HK-2 (cell line): Measurements from ENCODE around the gene RNF207.

Experiments
- DNase-seq: peaks from one replicate; pipeline ENCODE4 v3.0.0-alpha.2; 2018; ENCODE audit not compliant: unreplicated experiment

RNF207 gene

GRCh38 chr1:6174621-6175410 lies 31.1 kb upstream of the RNF207 start:
- DNase-seq, result no peak

DNA sequence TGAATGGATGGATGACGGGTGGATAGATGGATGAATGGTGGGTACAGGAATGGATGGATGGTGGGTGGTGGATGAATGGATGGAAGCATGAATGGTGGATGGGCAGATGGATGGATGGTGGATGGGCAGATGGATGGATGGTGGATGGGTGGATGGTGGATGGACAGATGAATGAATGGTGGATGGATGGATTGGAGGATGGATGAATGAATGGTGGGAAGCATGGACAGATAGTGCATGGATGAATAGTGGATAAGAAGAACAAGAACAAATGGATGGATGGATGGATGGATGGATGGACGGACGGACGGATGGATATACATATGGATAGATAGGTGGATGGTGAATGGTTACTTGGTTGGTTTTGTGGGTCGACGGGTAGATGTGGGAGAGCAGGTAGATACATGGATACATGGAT lies 30.5 kb upstream of the RNF207 start:
- DNase-seq, result no peak

DNA sequence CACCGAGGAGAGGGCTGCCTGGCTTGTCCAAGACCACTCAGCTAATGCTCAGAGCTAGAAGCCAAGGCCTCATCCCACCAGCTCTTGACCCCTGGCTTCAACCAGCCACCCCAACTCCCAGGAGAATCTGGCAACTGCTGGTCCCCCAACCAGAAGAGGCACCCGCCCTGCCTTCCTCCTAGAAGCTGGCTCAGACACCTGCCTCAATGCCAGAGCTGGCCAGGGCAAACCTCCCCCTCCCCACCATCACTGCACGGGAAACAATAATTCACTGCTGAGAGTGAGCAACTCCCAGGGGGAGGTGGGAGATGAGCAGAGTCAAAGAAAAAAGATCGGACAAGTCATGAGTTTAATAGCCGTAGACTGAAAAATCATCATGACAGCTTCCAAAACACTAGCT lies 29.1 kb upstream of the RNF207 start:
- DNase-seq, result no peak

DNA sequence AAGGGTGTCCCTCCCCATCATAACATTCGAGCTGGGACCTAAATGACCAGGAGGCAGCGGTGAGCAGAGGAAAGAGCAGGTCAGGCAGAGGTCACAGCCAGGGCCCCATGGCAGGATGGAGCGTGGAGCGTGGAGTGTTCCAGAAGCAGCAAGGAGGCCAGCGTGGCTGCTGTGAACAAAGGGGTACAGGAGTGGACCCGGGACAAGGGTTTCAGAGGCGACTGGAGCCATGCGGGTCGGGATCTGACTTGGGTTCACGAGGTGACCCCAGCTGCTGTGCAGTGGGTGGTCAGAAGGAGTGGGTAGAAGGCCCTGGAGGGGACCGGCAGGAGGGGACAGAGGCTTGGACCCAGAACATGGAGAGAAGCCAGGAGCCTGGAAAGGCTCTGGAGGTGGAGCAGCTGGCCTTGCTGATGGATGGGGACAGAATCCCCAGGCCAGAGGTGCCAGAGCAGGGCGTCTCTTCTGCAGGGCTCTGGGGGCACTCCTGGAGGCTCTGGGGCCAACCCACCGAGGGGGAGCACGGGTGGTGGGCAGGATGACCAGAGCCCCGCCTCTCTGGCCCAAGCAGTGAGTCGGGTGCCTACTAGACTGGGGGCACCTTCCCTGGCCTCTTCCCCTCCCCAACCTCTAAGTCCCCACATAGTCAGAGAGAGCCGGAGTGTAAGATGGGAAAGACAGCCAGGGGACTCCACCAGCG lies 28.1 kb upstream of the RNF207 start:
- DNase-seq, result no peak

DNA sequence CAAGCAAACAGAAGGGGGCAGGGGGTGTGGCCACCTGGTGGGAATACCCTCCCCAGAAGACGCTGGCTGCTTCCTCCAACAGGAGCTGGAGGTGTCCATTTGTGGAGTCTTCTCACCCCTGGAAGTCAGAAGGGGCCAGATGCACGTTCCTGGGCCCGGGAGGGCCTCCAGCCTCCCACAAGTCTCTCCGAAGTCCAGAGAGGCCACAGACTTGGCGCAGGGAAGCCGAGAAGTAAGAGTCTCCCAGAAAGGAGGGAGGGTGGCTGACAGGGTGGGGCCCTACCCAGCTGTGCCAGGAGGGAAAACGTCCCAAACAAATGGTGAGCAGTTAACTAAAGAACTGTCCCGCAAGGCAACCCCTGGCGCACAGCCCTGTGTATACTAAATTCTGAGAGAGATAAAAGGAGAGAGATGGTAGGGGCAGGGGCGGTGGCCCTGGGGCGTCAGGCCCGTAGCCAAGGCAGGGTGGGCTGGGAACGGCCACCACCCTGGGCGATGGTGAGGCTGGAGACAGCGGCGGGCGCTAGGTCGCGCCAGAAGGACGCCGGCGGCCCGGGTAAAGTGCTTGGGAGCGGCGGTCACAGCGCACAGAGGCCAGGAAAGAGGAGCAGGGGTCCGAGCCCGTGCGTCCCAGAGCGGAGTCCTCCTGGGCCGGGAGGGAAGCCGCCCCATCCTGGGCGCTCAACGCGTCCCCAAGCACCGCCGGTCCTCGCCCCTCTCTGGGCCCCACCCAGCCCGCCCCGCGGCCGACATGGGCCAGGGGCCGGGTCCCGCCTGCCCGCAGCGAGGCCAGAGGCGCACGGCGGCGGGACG lies 27.0 kb upstream of the RNF207 start:
- DNase-seq, result no peak

DNA sequence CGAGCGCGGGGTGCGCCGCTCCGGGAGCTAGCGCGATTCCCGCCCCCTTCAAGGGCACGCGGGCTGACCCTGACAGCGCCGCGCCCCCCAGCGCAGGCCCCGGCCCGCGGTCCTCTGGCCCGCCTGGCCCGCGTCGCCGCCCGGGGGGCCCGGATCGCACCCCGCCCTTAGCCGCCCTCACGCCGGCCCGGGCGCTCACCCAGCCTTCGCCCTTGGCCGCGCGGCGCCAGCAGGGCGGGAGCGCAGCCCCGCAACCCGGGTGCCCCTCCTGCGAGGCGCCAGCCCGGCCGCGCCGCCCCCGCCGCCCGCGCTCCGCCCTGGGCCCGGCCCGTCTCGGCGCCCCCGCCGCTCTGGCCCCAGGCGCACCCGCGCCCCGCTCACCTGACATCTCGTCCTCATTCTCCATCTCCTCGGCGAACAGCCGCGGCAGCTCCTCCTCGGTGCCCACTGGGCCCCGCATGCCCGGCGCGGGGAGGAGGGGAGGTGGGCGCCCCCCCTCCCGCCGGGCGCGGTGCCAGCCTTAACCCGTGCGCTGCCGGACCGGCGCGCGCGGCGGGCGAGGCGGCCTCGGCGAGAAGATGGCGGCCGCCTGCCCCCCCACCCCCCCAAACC lies 26.2 kb upstream of the RNF207 start:
- no peak for DNase-seq

DNA sequence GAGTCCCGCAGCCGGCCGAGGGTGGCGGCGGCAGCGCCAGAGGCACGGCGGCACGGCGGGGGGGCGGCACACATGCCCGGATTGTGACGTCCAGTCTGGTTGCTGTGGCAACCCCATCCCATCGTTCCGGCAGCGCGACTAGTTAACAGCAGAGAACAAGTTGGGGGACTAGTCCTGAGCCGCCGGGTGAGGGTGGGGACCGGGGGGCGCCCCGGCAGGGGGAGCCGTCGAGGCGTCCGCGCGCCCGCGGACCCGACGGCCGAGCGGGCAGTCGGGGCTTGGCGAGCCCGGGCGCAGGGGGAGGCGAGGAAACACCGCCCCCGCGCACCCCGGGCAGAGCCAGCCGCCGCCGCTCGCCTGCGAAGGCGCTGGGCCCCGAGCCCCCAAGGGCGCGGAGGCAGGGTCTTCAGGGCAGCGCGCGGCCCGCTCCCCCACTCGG lies 25.6 kb upstream of the RNF207 start, which contains the start of gene CHD5:
Gene CHD5, minus strand, starts transcription at position 54 of the 439 bp plus-strand sequence. CDS start 298 bp downstream, outside the sequence.
- no peak for DNase-seq

GRCh38 chr1:6180707-6181311 lies 25.1 kb upstream of the RNF207 start:
- DNase-seq, result no peak

DNA sequence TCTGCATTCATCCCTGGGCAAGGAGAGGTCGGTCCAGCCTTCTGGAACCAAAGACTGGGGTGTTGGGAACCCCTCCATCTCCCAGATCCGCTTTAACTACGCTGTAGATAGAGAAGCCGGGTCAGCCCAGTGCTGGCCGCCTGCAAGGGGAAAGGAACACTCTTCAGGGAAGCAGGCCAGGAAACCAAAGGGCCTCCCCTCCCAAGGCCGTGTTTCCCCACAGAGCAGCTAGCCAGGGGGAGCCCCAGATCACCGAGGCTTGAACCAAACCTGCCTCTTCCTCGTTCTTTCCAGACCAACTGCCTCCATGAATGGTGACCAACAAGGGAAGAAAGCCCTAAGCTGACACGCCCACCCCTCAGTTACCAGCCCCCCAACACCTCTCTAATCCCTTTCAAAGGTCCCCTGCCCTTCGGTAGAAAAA lies 24.6 kb upstream of the RNF207 start:
- no peak for DNase-seq

DNA sequence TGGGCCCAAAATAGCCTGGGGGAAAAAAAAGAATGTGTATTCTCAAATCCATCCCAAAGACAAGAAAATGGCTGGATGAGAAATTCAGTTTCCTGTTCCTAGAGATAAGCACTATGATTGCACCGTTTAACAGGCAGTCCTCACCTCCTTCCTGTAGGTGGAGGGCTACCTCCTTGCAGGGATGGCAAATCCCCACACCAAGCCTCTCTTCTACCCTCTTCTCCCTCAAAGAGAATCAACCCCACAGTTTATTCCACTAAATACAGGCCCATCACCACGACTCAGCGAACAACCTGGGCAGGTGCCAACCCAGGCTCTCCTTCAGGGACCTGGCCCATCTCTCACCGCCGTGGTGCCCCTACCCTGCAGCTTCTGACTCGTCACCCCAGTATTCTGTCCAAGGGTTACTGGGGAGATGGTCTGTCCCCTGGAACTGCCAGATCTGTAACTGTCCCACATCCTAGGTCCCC lies 22.4 kb upstream of the RNF207 start:
- DNase-seq, result peak; percentile 51

DNA sequence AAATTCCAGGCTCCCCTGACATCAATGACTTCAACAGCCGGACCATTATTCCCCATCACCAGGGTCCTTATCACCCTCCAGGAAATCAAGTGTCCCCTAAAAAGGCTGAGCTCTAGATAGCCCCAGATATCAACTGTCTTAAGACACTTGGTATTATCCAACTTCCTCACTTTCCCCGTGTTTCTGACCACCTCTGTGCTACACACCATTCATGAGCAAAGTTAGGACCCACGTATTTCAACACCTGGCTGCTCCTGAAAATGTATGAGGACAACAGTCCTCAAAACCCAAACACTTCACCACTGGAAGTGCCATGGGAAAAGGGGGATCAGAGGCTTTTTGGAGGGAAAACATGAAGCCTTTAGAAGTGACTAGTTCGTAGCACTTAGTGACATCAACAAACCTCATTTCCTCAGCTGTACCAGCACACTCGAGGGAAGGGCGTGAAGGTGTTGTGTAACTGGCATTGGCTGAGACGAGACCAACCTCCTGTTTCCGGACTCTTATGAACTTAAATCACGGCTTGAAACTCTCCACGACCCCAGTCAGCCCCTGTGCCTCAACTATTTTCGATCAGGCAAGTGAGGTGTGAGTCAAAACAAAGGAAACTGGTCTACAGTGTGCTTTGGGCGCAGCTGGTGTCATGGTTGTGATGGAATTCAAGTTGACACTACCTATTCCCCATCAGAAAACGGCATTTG lies 21.7 kb upstream of the RNF207 start:
- peak; percentile 17 for DNase-seq

GRCh38 chr1:6185151-6185550 lies 20.8 kb upstream of the RNF207 start:
- no peak for DNase-seq

DNA sequence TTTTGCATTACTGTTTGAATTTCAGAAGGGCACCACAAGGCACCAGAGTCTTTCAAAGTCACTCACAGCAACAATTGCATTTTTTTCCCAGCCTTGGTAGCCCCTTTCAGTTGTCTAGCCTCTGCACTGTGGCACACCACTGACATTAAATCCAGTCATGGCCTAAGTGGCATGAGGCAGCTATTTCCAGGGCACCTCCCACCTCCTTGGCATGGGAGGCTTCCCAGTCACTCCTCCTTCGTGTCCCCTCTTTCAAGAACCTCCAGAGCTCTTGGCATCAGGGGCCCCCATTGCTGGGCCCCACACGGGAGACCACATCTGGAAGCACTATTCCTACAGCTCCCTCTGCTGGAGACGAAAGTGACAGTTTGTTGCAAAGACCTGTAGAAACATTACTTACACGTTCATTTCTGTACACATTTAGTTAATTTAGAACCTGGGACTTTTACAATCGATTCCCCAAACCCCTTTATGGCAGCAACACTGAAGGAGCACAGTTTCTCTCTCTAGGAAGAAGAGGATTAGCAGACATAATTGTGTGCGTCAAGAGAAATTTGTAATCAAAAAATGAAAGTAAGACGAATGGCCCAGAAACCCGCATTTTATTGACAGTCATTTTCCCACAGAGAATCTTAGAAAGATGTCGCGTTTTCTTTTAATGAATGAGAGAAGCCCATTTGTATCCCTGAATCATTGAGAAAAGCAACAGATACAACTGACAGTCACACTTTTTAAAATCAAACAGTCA lies 20.1 kb upstream of the RNF207 start:
- DNase-seq, result no peak

DNA sequence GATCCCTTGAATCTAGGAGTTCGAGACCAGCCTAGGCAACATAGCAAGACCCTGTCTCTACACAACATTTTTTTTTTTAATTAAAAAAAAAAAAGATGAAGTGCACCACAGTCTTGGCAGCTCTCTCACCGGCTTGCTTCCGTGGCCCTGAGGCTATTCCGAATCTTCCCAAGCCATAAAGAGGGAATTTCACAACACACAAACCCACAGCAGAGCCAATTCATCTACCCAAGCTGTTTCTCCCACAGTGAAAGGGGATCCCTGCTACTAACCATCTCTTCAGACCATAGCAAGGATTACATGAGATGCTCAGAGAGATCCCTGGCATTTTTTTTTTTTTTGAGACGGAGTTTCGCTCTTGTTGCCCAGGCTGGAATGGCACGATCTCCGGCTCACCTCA lies 17.5 kb upstream of the RNF207 start:
- no peak for DNase-seq

DNA sequence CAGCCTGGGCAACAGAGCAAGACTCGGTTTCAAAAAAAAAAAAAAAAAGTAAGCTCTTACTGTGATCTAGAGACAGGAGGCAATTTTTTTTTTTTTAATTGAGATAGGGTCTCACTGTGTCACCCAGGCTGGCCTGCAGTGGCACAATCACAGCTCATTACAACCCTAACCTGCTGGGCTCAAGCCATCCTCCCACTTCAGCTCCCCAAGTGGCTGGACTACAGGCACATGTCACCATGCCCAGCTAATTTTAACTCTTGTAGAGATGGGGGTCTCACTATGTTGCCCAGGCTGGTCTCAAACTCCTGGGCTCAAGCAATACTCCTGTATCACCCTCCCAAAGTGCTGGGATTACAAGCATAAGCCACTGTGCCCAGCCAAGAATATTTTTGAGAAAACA lies 14.0 kb upstream of the RNF207 start:
- DNase-seq, result no peak

DNA sequence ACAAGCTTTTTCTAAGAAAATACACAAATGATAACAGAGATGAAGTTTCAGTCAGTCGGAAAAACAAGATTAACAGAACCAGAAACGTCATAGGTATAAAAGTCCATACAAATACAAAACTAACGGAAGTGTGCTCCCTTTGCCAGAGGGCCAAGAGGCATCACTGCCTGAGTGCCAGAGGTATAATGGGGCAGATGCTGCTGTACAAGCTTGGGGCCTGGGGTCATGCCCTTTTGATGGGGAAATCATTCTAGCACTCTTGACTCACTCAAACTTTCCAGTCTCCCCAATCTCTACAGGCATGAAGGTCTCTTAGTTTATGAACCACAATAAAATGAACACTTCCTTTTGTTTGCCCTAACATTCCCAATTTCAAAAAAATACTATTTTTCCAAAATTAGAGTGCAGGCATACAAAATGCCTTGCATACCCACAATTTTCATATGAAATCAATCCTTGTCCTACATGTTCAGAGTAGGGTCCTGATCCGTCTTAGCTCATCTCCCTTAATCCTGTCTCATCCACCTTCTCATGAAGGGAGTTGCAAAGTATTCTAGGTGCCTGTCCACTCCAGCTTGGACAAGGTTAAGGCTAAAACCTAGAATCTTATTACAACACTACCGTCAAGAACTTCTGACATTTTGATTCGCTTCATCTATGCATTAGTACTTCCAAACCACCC lies 8.0 kb upstream of the RNF207 start:
- no peak for DNase-seq

DNA sequence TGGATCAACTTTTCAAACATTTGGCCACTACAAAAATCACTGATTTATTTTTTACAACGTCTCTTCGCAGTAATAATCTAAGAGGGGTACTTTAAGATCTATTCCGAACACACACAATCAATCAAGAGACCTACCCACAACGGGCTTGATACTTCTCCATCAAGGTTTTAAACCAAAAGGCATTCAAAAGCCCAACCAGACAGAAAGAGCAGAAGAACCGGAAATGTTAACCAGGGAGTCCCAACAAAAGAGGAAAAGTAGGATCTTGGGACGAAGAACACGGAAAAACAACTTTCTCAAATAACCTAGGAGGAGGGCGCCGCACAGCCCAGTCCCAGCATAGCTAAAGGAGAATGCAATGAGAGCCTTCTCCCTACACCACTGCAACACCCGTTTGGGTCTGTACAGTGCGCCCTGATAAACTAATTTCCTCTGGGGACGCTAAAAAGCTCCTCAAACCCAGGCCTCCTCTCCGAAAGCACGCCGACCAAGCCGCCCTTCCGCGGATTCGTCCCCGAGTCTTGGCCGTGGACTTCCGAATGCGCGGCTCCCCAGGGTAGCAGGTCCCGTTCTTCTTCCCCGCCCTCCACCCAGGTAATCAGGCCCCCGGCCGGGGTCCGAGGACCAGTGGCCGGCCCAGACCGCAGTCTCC lies 7.1 kb upstream of the RNF207 start:
- no peak for DNase-seq

- DNase-seq, result peak; percentile 97
Observed at GRCh38 chr1:6199298-6200187, 6.4 kb upstream of the RNF207 start, which contains the start of gene RPL22. Gene RPL22 (minus strand): TSS chr1:6199595. CDS start chr1:6199573, 22 bp downstream.
